Uterus (tissue), 2 donors: ENCODE measurements around the gene MTHFD2L.

Source experiments
- POLR2A ChIP-seq, 2 donors: fragments of 450-650 bp; IDR thresholded peaks; one replicate each; pipeline ENCODE4 v1.6.1; 2016; ENCODE audit warnings: antibody characterized with exemption in 2 of 2, mild to moderate bottlenecking in 1 of 2, moderate library complexity in 1 of 2
- TF ChIP-seq, protein P1 (sequence below), 4 experiments: fragments of 200-600 bp in 2 of 4; fragments of 450-650 bp in 2 of 4; sonication (generic) in 2 of 4; IDR thresholded peaks; one replicate each; pipeline ENCODE4 v1.5.1; 2016 to 2019; ENCODE audit warnings: antibody characterized with exemption in 4 of 4, mild to moderate bottlenecking in 2 of 4, moderate library complexity in 1 of 4

DNA sequence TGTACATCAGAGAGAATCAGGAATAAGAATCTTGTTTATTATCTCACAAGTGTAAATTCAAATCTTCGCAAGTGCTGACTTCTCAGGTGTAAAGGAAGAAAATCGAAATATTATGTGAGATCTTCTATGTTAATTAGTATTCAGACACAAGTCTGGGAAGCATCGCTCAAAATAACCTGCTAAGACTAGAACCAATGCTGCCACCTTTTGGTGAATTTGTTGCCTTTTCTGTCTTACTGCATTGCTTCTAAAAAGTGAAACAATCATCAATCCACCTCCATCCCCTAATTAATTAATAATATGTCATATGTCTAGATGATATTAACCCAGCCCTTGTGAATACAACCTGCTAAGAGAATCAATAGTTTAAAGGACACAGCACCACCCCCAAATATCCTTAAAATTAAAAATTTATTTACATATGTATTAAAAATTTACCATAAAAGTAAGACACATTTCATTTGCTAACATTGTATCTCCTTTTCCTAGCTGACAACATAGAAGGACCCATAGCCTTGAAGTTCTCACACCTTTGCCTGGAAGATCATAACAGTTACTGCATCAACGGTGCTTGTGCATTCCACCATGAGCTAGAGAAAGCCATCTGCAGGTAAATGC is 153.9 kb downstream of the MTHFD2L start:
- TF ChIP-seq, protein P1, sequence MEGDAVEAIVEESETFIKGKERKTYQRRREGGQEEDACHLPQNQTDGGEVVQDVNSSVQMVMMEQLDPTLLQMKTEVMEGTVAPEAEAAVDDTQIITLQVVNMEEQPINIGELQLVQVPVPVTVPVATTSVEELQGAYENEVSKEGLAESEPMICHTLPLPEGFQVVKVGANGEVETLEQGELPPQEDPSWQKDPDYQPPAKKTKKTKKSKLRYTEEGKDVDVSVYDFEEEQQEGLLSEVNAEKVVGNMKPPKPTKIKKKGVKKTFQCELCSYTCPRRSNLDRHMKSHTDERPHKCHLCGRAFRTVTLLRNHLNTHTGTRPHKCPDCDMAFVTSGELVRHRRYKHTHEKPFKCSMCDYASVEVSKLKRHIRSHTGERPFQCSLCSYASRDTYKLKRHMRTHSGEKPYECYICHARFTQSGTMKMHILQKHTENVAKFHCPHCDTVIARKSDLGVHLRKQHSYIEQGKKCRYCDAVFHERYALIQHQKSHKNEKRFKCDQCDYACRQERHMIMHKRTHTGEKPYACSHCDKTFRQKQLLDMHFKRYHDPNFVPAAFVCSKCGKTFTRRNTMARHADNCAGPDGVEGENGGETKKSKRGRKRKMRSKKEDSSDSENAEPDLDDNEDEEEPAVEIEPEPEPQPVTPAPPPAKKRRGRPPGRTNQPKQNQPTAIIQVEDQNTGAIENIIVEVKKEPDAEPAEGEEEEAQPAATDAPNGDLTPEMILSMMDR (IDR thresholded peaks at IDR 0.05): peak; percentile 19 to 31 (median 22)
- no peak for TF ChIP-seq POLR2A (IDR thresholded peaks at IDR 0.05)
